SKM-1 (cell line): ENCODE measurements around the gene IQCE.
"Not testable (repeated sequence)": the region's sequence is repeated elsewhere in the genome, so short reads cannot be mapped to it uniquely, and the experiment has no call there.

ENCODE experiments used
- DNase-seq: peaks from one replicate; lab custom pipeline; 2025; ENCODE audit not compliant: unreplicated experiment; lab: John Stamatoyannopoulos, UW

Gene IQCE

DNA sequence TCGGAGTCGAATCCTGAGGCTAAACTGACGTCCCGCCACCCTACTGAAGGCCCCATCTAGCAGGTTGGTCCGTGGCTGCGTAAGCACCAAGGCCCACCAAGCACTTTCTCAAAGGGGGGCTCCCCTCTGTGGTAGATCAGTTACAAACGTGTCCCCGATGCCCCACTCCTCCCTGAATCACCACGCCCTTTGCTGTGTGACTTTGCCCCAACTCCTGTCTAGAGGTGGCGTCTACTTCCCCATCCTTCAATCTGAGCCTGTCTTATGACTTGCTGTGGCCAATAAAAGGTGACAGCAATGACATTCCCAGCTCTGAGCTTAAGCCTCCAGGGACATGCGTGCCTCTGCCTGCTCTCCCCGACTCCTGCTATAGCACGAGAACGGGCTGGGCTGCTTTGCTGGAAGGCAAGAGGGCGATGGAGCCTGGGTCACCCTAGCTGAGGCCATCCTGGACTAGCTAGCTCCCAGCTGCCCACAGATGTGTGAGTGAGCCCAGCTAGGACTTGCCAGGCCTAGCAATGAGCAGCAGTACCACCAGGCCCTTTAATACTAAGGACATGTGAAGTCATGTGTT lies 26.5 kb upstream of the IQCE start:
- DNase-seq: not testable (repeated sequence)

DNA sequence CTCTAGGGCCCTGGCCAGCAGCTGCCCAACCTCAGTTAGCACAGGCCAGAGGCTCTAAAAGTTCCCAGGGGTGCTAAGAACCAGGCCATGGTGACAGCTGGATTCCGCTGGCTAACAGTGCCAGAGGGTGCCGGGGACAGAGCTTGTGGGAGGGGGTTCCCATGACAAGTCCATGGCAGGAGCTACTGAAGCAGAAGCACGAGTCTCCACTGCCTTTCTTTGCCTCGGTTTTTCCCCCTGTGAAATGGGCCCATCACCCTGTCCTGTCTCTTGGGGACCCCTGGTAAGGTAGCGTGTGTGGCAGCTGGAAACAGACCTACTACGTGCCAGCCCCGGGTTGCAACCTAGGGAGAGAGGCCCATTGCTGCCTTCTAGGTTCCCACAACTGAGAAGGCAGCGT lies 26.0 kb upstream of the IQCE start:
- DNase-seq: not testable (repeated sequence)

DNA sequence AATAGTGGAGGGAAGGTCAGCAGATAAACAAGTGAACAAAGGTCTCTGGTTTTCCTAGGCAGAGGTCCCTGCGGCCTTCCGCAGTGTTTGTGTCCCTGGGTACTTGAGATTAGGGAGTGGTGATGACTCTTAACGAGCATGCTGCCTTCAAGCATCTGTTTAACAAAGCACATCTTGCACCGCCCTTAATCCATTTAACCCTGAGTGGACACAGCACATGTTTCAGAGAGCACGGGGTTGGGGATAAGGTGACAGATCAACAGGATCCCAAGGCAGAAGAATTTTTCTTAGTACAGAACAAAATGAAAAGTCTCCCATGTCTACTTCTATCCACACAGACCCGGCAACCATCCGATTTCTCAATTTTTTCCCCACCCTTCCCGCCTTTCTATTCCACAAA lies 25.2 kb upstream of the IQCE start:
- not testable (repeated sequence) for DNase-seq

DNA sequence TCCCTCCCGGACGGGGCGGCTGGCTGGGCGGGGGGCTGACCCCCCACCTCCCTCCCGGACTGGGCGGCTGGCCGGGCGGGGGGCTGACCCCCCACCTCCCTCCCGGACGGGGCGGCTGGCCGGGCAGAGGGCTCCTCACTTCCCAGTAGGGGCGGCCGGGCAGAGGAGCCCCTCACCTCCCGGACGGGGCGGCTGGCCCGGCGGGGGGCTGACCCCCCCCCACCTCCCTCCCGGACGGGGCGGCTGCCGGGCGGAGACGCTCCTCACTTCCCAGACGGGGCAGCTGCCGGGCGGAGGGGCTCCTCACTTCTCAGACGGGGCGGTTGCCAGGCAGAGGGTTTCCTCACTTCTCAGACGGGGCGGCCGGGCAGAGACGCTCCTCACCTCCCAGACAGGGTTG lies 24.6 kb upstream of the IQCE start:
- DNase-seq: not testable (repeated sequence)

DNA sequence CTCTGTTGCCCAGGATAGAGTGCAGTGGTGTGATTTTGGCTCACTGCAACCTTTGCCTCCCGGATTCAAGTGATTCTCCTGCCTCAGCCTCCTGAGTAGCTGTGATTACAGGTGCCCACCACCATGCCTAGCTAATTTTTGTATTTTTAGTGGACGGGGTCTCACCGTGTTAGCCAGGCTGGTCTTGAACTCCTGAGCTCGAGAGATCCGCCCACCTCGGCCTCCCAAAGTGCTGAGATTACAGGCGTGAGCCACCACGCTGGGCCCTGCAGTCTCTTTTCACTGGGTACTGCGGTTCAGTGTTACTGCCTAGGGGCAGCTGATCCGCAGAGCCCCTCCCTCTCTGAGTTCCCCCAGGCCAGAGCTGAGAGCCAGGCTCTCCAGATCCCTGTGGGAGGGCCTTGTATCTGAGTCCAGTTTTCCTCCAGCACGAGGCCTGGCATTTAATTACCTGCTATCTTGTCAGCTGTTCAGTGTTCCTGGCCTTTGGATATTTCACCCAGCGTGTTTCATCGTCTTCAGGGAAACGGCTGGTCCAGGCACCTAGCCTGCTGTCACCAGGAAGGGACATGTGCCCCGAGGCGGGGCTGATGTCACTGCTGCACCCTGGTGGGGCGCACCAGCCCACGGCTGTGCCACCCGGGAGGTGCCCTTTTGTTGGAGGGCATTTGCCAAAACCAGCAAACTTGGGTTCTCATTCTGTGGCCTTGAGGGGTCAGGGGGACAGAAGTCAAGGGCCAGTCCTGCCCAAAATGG lies 22.7 kb upstream of the IQCE start:
- DNase-seq: not testable (repeated sequence)

DNA sequence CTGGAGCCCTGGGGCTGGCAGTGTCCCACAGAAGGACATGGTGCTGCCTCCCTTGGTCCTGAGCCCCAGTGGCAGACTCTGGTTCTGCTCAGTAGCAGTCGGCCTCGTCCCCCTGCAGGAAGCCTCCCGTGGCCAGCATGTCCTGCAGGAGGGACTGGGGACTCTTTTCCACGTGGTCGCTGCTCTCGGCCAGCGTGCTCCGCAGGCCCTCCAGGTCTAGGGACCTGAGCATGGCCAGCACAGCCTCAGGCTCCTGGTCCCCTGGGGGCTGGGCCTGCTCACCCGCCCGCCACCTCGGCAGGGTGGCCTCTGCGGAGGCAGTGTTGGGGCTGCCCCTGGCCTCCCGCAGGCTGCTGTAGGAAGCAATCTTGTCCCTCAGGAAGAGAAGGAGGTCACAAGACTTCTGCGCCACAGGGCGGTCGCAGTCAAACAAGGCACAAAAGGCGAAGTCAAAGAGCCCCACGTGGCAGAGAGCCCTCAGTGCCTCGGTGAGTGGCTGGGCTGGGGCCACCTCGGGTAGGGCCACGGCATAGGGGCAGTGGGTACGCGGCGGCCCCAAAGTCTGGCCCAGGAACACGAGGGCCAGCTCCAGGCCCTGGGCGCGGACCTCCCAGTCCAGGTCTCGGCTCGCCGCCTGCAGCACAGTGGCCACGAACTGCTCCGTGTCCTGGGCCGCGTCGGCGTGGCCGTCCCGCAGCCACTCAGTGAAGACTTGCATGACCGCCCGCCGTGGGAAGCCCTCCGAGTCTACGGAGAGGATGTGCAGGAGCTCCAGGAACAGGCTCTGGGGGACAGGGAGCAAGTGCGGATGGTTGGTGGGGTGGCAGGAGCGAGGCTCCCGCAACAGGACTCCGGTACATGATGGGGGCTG lies 20.6 kb upstream of the IQCE start:
- no peak for DNase-seq

DNA sequence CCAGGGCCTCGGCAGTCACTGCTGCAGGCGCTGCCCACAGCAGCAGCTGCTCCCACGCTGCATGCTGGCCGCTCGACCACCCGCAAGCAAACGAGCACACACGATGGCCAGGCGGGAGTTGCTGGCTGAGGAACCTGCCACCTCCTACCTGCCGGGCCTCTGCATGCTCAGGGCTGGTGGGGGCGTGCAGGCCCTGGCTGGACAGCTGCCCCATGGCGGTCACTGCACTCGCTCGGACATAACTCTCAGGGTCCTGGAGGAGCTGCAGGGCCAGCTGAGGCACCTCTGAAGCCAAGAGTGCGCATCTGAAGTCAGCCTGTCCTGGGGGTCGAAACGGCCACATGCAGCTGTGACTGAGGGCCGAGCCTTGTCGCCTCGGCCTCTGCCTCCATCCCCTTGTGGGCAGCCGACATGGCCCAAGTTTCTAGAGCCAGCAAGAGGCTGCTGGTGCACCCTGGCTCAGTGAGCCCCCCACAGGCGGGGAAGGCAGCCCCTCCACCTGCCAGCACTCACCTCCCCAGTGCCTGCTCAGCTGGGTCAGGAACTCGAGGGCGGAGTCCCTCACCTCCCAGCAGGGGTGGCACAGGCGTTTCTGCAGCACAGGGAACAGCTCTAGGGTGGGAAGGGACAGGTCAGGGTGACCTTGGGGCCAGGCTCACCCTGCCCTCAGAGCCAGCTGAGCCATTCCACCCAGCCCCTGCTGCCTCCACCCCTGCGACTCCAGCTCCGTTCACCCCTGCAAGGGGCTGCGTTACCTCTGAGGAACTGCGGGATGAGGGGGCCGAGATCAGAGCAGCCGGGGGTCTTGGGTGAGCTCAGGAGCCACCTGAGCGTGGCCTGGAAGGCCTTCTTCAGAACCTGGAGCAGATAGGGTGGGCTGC lies 19.5 kb upstream of the IQCE start:
- no peak for DNase-seq

DNA sequence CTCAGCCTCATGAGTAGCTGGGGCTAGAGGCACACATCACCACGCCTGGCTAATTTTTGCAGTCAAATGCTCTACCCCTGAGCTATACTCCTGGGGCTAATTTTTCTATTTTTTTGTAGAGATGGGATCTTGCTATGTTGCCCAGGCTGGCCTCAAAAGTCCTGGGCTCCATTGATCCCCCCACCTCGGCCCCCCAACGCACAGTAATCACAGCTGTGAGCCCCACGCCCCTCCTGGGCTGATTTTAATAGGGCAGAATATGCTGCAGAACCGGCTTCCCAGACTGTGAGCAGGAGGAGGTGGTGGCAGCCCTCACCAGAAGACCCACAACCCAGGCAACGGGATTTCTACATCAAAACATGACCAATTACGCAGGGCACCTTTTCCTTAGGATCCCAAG lies 18.6 kb upstream of the IQCE start:
- no peak for DNase-seq

DNA sequence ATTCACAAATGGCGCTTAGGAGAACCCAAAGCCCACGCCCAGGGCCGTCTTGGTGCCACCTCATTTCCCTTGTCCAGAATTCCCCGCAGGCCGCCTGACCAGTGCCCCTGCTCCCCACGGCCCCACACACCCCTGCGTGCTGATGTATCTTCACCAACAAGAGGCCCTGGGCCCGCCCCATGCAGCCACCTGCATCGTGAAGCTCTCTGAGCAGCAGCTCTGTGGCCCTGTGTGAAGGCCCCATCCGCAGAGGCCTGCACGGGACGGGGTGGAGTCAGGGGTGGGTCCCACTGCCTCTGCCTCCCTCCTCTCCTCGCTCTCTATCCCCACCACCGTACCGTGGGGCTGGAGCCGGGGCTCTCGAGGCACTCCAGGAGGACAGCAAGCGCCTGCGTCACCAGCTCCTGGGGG lies 18.1 kb upstream of the IQCE start:
- no peak for DNase-seq

DNA sequence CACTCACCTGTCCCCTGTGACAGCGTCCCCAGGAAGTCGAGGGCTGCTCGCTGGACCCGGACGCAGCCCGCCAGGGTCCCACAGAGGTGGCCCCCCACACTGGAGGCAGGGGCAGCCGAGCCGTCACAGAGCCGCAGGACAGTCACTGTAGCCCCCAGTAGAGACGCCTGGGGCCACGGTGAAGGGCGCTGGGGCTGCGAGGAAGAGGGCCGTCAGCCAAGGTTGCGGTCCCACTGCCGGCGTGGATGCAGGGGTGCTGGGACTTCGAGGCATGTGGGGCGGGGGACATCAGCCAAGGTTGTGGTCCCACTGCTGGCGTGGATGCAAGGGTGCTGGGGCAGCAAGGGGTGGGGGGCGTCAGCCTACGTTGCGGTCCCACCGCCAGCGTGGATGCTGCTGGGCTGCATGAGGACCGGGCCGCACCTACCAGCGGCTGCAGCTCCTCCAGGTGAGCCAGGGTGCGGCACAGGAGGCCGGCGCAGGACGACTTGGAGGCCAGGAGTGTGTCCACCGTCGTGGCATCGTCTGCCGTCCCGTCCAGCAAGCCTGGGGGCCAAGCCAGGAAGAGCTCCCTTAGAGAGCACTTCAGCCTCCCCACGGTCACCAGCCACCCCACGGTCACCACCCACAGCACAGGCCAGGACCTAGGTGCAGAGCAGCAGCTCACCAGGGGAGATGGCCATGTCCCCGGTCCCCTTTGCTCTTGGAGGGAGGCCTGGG lies 17.3 kb upstream of the IQCE start:
- DNase-seq: no peak

DNA sequence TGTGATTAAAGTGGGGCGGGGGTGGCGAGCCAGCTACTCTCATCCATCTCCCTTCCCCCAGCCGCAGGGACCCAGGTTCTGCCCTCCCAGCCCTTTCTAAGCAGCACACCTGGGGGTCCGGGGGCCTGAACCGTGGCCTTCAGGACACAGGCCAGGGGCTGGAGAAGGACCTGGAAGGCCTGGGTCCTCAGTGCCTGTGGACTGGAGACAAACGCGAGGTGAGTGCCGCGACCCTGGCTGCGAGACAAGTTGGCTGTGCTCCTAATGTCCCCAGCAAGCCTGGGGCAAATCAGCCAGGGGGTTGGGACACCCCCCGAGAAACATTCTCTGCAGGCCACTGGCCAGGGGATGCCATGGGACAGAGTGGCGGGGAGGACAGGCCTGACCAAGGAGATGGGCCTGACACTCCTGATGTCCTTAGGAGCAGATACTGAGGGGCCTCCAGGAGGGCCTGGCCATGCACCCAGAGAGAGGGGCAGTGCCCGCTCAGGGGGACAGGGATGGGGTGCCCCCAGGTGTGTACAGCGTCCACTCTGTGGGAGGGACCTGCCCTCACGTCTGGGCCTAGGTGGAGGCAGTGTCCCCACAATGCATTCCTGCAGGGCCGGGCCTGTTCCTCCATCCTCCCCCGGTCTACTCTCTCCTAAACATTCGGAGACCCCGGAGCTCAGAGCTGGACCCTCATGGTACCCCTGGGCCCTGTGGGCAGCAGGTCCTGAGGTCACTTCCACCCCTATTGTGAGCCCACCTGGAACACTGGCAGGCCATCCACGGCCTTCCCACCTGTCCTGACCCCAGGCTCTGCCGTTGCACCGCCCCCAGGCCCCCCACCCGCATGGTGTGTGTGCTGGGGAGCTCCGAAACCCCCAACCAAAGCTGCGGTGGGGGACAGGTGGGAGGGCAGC lies 16.5 kb upstream of the IQCE start:
- DNase-seq: no peak

DNA sequence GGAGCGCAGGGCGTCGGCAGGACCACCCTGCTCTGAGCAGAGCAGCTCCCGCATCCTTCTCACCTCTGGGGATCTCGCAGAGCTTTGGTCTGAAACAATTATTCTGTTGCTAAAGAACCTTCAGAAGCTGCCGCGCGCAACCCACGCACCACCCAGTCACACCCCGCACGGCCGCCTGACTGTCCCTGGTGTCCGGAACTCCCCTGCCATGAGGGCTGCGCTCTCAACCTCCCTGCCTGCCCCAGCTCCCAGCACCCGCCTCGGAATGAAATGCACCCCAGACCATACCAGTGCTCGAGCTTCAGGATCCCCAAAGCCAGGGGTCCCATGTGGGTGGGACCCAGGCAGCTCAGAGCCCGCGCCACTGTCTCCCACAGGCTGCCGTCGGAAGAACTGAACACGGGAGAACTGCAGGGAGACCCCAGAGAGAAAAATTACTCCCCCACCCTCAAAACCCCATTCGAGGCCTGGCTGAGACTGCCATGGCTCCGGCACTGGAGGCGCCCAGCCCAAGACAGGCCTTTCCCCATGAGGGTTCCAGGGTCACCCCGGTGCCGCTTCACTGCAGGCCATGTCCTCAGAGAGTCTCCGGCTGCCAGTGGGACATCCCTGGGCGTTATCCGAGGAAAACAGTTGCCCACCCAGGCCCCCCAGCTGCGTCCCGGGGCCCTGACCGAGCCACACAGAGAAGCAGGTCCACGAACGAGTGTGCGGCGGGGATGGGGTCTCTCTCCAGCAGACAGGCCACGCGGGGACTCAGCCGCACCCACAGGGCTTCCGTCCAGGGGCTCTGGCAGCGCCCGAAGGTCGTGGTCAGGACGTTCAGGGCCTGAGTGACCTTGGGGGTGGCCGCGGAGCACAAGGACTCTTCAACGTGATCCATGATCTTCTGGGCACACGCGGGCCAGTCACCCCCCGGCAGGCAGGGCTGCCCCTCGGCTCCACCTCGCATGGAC lies 15.6 kb upstream of the IQCE start:
- no peak for DNase-seq

DNA sequence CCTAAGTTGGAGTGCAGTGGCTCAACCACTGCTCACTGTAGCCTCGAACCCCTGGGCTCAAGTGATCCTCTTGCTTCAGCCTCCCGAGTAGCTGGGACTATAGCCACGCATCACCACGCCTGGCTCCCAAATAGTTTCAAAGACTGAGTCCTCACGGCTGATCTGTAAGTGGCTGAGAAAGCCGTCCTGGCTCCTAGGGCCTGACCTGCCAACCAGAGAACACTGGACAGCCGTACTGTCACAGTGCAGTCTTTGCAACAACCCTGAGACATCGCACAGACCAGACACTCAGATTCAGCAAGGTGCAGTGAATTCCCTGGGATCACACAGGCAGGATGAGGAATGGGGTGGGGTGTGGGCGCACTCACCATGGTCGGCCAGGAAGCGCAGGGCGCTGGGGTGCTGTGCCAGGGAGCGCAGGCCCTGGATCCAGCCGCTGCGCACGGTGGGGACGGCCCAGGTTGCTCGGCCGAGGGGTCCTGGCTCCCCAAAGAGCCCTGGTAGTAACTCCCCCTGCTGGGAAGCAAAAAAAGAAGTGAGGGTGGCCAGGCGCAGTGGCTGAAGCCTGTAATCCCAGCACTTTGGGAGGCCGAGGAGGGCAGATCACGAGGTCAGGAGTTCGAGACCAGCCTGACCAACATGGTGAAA lies 14.1 kb upstream of the IQCE start:
- DNase-seq: no peak

DNA sequence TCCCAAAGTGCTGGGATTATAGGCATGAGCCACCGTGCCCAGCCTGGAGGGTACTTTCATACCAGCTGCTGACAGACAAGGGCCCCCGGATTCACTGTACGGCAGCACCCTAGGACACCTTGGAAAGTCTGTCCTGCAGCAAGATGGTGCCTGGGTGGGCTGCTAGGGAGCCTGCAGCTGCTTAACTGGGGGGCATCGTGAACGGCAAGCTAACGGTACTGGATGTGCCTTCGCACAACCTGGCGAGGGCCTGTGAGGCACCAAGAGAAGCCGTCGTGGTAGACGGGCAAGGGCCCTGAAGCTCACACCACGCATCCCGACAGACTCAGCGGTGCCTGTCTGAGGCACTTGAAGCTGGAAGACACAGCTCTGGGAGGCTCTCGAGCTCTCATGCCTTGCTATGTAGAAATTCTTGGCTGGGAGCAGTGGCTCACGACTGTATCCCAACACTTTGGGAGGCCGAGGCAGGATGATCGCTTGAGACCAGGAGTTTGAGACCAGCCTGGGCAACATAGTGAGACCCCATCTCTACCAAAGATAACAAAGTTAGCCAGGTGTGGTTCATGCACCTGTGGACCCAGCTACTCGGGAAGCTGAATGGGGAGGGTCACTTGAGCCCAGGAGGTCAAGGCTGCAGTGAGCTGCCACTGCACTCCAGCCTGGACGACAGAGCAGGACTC lies 12.9 kb upstream of the IQCE start:
- DNase-seq: no peak

DNA sequence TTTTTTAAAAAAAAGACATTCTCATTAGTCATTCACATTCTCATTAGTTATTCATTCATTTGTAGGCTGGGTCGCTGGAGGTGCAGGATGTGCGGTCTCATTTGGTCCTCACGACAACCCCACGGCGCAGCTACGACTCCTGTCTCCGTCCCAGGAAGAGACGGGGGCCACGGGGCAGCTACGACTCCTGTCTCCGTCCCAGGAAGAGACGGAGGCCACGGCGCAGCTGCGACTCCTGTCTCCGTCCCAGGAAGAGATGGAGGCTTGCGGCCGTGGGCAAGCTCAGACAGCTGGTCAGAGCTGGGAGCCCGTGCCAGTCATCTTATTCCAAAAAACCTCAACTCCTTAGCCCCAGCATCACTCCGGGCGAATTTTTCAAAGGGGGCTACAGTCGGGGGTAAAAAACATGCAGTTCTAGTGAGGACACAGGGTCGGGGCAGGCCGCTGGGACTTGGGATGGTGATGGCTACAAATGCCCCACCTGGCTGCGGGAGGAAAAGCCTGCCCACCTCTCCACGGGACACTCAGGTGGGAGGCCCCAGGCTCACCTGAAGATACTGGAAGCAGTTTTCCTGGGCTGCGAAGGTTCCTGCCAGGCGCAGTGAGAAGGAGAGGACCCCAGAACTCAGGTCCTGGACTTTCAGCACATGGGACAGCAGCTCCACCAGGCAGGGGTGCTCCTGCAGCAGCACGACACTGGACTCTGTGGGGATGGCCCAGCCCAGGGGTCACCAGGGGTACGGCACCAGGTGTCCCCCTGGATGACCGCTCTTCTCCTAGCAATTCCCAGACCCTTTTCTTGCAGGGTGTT lies 11.8 kb upstream of the IQCE start:
- no peak for DNase-seq

DNA sequence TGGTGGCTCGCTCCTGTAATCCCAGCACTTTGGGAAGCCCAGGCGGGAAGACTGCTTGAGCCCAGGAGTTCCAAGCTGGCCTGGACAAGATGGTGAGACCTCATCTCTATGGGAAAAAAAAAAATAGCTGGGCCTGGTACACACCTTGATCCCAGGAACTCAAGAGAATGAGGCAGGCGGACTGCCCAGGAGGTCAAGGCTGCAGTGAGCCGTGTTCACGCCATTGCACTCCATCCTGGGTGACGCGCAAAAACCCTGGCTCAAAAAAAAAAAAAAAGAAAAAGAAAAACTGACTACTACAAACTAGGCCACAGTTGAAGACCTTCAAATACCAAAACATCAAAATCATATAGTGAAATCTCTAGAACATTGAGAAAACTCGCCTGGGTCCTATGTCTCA lies 7.4 kb upstream of the IQCE start:
- DNase-seq: no peak
